ENCODE results near the gene TENM4. TPM values are rescaled to one million over a fixed set of nuclear protein-coding genes. Genes with fewer than 3 reads are reported as not detected.

The TENM4 gene
- total and polyA plus RNA-seq, 11 donors, result 0.08 to 6.4 (median 1.0) TPM

- Histone ChIP-seq H3K9me3 (no peaks in the 10 kb centered on the region), H3K36me3 (no peaks in the 10 kb centered on the region), H3K4me3 (no peak overlapping the region), H3K27ac (no peak overlapping the region), H3K4me1 (no peaks in the 10 kb centered on the region), H3K27me3 (peaks cover 0 to 13% (median 0%) of the 10 kb centered on the region in 9 donors)
- intact Hi-C loops (cut with DNase I), result no loop called here
- ATAC-seq (no peak), DNase-seq (no peak)
- TF ChIP-seq CTCF (IDR thresholded peaks at IDR 0.05) (no peak), POLR2A (IDR thresholded peaks at IDR 0.05) (no peak)
- 90 to 97% (median 95%) methylated on average over 3 of the region's 3 CpGs for WGBS, 4 donors
Observed at GRCh38 chr11:79011357-79011756, 429.5 kb downstream of the TENM4 start.

DNA sequence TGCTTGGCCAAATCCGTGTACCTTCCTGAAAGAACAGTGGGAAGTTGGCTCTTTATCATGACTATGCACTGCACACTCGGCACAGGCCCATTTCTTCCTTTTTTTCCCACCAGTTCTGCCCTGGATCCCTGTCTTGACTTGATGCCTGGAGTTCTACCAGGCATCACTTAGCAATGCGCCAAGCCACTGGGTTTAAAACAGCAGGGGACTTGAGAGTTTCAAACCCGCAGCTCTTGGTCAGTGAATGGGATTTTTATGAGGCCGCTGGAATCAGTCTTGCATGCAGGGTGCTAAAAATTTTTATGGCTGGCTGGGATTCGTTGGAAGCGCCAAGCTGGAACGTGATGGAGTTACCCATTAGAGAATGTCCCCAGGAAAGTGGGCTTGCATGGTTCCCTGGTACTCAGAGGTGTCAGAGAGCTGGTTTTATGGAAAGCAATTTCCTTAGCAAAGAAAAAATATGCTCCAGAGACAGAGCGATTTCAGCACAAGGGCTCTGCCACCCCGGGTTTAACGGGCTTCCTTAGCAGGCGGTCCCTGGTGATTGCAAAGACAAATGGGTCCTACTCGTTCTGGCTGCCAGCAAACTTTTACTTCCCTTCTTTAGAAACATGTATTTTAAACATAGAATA lies 432.9 kb downstream of the TENM4 start:
- WGBS, 4 donors, result 80 to 88% (median 86%) methylated on average over 13 of the region's 13 CpGs
- intact Hi-C loops (cut with DNase I), result no loop called here
- no peaks in the 10 kb centered on the region for H3K4me1 ChIP-seq
- ATAC-seq (no peak), DNase-seq (no peak)
- H3K4me3 ChIP-seq, result no peak overlapping the region
- H3K9me3 ChIP-seq, result peaks cover 0 to 23% (median 2%) of the 10 kb centered on the region in 12 donors
- peaks cover 0 to 5% (median 0%) of the 10 kb centered on the region in 9 donors for H3K27me3 ChIP-seq
- no peaks in the 10 kb centered on the region for H3K36me3 ChIP-seq
- no peak overlapping the region for H3K27ac ChIP-seq
- TF ChIP-seq CTCF (IDR thresholded peaks at IDR 0.05) (no peak), POLR2A (IDR thresholded peaks at IDR 0.05) (no peak)

GRCh38 chr11:79006854-79007253 lies 434.0 kb downstream of the TENM4 start:
- WGBS, 4 donors, result 86 to 92% (median 87%) methylated on average over 4 of the region's 4 CpGs
- peaks cover 0 to 5% (median 0%) of the 10 kb centered on the region in 9 donors for H3K27me3 ChIP-seq

DNA sequence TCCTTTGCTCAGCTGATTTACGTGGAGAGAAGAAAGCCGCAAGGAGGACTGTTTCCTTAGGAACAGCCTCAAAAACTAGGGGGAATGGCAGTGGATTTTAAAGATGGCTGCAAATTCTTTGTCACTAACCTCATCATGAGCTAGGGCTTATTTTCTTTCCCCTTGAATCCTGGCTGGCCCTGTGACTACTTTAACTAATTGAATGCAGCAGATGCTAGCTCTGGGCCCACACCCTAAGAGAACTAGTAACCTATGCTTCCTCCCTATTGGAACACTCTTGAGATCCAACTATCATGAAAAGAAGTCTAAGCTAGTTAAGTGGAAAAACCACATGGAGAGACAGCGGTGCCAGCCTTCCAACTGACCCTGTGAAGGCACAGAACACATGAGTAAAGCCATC lies 444.8 kb downstream of the TENM4 start:
- TF ChIP-seq CTCF (IDR thresholded peaks at IDR 0.05), result no peak
- TF ChIP-seq POLR2A (IDR thresholded peaks at IDR 0.05), result no peak
- H3K27ac ChIP-seq, result no peak overlapping the region
- H3K27me3 ChIP-seq, result peaks cover 0 to 5% (median 0%) of the 10 kb centered on the region in 9 donors
- H3K4me3 ChIP-seq, result no peak overlapping the region
- peaks cover 0 to 19% (median 5%) of the 10 kb centered on the region in 12 donors for H3K9me3 ChIP-seq
- WGBS, 4 donors, result 90 to 97% (median 96%) methylated on average over 3 of the region's 3 CpGs
- no peaks in the 10 kb centered on the region for H3K4me1 ChIP-seq
- intact Hi-C loops (cut with DNase I), result no loop called here
- no peaks in the 10 kb centered on the region for H3K36me3 ChIP-seq
- no peak for ATAC-seq
- DNase-seq, result no peak

More at GRCh38 chr11:79006854-79007253, 434.0 kb downstream of the TENM4 start:
- intact Hi-C loops (cut with DNase I), result no loop called here
- Histone ChIP-seq H3K4me3 (no peak overlapping the region), H3K27ac (no peak overlapping the region), H3K4me1 (no peaks in the 10 kb centered on the region), H3K9me3 (peaks cover 0 to 31% (median 2%) of the 10 kb centered on the region in 12 donors), H3K36me3 (no peaks in the 10 kb centered on the region)
- no peak for TF ChIP-seq POLR2A (IDR thresholded peaks at IDR 0.05)
- TF ChIP-seq CTCF (IDR thresholded peaks at IDR 0.05), result no peak
- DNase-seq (no peak), ATAC-seq (no peak)

Data from heart left ventricle (tissue), 16 donors.